Activated naive CD4-positive, alpha-beta T cell treated with anti-CD3 and anti-CD28 coated beads, Interleukin-2, amount 10 ng/mL, durations not matched to agents 5 hours and 36 hours (primary cell): ENCODE measurements around the gene PNRC1. TPM values are rescaled to one million over a fixed set of nuclear protein-coding genes. Genes with fewer than 3 reads are reported as not detected.

Experiments
- total RNA-seq, 2 experiments: library from RNA; stranded (reverse); gene quantifications; one replicate each; pipeline ENCODE4 v1.2.3, GENCODE V29; 2021

PNRC1 gene
- total RNA-seq: 100 to 1,000 TPM; 274 to 279 TPM

GRCh38 chr6:89080281-89081128 is at the start of gene PNRC1:
Gene PNRC1, plus strand, starts transcription at chr6:89080751. Its CDS starts 144 bp downstream, at chr6:89080895.

GRCh38 chr6:89117211-89118108 is 36.9 kb downstream of the PNRC1 start, which contains the start of gene SRSF12:
Gene SRSF12, minus strand, starts transcription at chr6:89118071. Its CDS starts 184 bp downstream, at chr6:89117887.

Other genes starting within 250 kb of the PNRC1 start
- gene RNGTT, start 117.1 kb upstream of the PNRC1 start, total RNA-seq: 10 to 100 TPM; 17.6 to 18.4 TPM
- gene SRSF12, start 37.3 kb downstream of the PNRC1 start, total RNA-seq: not detected
- 10 to 100 TPM; 14.5 to 14.7 TPM for gene PM20D2, start 65.3 kb downstream of the PNRC1 start, total RNA-seq
- not detected for gene GABRR1, start 136.6 kb downstream of the PNRC1 start, total RNA-seq
- under 1 TPM; 0.23 to 0.36 TPM for gene GABRR2, start 234.5 kb downstream of the PNRC1 start, total RNA-seq